Stimulated activated CD4-positive, alpha-beta T cell treated with anti-CD3 and anti-CD28 coated beads, TNF-alpha, amount 100 ng/mL, for 48 hours (primary cell): Measurements from ENCODE around the gene OR6F1.
"Not testable (repeated sequence)": the region's sequence is repeated elsewhere in the genome, so short reads cannot be mapped to it uniquely, and the experiment has no call there.

Experiments used
- DNase-seq, 3 donors: peaks; one replicate each; pipeline ENCODE4 v3.0.0-alpha.2; 2020; ENCODE audit warnings: low read depth in 3 of 3

Gene OR6F1

DNA sequence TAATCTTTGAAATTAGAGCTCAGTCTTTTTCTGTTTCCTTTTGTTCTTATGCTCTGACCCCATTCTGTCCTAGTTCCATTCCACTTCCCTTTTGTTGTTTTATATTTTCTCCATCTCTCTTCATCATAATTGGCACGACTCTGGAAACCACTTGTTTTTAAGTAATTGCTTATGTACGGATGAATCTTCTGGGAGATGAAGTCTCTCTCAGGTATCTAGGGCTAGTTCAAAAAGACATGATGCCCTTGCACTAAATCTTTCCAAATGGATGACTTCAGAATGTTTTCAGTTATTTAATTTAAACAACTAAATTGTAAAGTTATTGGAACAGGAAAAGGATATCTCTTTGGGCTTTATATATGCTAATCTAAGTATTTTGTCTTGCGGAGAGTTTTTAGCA, at the start of gene OR6F1:
TSS of gene OR6F1 (minus strand) at position 101 of the 400 bp plus-strand sequence. CDS start 3,891 bp downstream, outside the sequence.
- DNase-seq: no peak

DNA sequence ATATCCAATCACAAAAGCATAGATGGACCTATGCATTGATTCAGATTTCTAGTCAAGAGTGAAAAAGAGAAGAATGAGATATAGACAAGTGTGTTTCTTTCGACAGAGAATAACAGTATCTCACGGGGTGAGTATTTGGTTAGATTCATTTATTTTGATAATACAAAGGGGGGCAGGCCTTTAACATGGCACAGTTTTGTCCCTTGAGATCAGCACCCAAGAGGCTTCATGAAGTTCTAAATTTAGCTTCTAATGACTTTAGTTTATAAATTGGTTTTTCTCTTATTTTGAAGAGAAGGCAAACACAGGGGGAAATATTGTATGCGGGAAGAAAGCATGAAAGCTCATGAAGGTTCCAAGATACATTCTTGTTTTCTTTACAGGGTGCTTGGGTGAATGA, 44.0 kb upstream of the OR6F1 start, which contains the start of gene OR1C1:
TSS of gene OR1C1 (minus strand) at position 101 of the 400 bp plus-strand sequence. CDS start 2,150 bp downstream, outside the sequence.
- no peak for DNase-seq

DNA sequence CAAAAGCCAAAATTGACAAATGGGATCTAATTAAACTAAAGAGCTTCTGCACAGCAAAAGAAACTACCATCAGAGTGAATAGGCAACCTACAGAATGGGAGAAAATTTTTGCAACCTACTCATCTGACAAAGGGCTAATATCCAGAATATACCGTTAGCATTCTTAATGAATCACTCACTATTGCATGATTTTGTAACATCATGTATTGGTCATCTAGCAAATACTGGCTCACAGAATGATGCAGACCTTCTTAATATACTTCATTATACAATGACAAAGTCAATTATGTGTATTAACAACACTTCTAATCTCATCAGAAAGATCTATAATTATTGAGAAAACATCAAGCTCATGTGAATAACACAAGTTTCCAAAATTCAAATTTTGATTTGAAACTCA, 37.9 kb upstream of the OR6F1 start:
- DNase-seq: not testable (repeated sequence)

DNA sequence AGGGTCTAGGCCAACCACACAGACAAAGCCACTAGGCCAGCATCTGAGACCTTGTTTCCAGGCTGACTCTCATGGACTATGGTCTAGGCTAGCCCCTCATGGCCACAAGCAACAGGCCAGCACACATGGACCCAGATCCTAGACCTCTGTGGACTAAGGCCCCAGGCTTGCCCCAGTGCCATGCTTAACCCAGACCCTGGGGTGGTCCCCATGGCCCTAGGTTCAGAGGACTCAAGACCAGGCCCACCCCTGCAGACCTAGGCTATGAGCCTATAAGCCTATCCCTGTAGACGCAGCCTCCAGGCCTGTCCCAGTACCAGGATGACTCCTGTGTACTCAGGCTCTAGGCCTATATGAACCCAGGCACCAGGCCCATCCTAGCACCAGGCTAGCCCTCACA, 33.4 kb upstream of the OR6F1 start:
- no peak for DNase-seq

DNA sequence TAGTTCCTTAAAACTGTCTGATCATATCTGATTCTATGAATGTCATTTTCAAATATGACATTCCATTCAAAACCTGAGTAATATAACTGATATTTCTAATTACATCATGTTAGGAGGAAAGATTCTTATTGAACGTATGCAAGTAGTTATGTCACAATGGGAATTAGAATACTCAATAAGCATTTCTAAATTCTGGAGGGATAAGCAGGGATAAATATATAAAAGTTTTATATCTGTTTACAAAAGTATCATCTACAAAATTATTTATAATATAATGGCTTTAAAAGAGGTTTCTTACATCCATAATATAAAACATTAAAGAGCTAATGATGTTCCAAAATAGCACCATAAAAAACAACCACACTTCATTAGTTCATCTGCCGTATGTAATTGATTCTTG, 31.6 kb upstream of the OR6F1 start, which contains the start of gene OR14A2:
TSS of gene OR14A2 (minus strand) at position 101 of the 400 bp plus-strand sequence.
- no peak for DNase-seq

DNA sequence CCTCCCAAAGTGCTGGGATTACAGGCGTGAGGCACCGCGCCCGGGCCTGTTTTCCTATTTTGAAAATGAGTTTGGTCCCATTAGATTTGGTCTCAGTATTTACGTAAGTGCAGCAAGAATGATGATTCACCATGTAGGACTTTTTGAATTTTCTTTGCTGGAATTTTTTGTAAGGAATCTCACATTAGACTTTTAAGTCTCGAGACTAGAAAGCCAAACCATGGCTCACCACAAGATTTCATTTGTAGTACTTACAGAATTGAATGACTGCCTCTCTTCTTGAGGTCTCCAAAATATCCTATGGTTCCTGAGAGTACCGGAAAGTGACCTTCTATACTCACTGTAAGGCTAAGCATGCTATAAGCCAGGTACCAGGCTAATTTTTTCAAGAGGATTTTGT, 31.2 kb upstream of the OR6F1 start:
- no peak for DNase-seq

DNA sequence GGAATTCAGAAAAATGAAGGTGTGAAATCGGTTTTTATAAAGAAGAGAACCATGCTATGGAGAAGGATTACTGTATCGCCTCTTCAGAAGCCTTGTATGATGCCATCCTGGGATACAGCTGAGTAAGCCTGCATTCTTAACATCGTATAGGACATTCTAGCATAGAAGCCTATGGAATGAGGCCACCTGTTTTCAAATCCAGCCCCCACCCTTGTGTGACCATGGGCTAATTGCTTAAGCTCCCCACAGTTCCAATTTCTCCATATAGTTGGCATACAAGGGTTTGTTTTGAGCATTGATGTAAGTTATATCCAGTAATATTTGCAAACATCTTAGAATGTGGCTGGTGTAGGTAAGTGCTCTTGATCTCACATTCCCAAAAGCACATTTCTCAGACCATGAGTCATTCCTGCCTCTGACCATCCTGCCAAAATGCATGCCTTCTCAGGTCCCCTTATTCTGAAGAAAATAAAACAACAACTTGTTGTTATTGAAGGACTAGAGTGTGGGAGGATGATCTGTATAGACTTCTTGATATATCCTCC, 30.0 kb upstream of the OR6F1 start:
- no peak for DNase-seq

DNA sequence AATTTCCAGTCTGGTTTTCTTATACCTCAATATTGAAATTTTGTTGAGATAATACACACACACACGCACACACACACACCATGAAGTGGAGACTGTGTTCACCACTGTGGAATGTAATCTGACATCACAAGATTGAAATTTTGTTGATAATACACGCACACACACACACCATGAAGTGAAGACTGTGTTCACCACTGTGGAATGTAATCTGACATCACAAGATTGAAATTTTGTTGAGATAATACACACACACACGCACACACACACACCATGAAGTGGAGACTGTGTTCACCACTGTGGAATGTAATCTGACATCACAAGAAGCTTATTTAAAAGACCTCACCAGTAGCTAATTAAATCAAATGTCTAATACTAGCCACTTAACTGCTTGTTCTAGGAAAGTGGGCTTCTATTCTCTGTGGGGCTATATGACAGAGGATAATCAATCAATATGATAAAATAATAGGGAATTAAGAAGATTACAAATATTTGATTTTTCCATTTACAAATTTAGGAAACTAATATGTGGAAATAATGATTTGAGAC, 25.8 kb upstream of the OR6F1 start:
- DNase-seq: not testable (repeated sequence)

DNA sequence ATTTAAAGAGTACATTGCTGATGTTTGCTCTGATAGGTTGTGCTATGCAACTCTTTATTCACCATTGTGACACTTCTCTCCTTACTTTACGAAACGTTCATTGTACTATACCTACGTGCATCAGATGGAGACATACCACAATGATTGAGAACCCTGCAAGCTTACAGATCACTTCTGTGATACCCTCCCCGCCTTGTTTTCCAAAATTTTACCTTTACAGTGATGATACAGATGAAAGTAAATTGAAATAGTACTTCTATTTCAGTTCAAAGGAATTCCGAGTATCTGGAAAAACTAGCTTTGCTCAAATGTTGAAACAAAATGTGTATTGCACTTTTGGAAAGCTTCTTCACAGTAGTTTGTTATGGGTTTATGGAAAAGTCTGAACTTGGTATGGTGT, 25.3 kb upstream of the OR6F1 start:
- no peak for DNase-seq

DNA sequence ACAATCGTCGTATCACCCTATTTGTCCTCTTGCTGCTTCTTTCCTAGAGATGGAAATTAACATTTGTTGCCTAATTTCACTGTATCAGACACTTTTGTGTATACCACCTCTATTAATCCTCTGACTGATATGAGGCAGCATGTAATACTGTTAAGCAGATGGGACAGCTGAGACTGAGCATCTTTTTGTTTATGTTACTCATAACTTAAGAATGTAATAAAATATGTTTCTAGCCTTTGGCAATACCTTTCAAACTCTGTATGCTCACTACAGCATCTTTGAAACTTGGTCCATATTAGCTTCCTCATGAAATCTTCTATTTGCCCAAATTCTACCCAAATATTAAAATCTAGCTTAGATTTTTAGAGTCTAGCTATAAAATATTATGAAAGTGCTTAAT, 24.3 kb upstream of the OR6F1 start:
- no peak for DNase-seq

DNA sequence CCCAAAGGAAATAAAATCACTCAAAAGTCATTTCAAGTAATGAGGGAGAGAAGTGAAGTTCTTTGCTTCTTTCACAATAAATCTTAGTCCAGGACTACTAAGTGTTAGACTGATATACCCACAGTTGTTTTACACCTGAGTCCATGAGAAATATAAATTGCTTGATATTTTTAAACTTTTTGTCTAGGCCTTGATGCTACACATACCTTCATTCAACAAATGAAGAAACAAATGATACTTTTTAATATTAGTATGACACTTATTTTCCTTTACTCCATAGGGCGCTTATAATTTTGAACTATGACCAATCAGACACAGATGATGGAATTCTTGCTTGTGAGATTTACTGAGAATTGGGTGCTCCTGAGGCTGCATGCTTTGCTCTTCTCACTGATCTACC, 21.9 kb upstream of the OR6F1 start, which contains the start of gene OR14K1:
TSS of gene OR14K1 (plus strand) at position 301 of the 400 bp plus-strand sequence. CDS start at position 301, 0 bp downstream.
- DNase-seq: no peak

DNA sequence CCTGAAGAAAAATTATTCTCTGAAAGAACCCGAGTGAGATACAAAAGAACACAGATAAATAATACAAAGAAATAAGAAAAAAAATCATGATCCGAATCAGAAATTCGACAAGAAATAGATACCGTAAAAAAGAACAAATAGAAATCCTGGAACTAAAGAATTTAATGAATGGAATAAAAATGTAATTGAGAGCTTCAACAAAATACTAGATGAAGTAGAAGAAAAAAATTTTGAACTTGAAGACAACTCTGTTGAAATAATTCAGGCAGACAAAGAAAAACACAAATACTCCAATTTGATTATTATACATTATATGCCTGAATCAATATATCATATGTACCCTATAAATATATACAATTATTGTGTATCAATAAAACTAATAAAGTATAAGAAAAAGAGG, 4.8 kb upstream of the OR6F1 start:
- DNase-seq: no peak

DNA sequence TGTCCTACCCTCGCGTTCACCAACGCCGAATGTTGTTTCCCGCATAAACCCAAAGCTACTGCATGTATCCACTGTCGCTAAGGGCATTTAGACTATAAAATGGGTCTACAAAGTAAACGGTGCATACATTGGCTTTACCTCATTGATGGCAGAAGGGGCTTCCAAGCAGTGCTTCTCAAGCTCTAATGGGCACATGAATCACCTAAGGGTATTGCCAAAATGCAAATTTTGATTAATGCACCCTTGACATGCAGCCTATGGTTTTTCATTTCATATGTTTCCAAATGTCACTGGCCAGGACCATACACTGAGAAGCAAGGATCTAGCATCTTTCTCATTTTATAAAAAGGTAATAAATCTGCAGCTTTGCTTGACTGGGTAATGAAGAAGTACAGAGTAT, 2.7 kb downstream of the OR6F1 start:
- no peak for DNase-seq

DNA sequence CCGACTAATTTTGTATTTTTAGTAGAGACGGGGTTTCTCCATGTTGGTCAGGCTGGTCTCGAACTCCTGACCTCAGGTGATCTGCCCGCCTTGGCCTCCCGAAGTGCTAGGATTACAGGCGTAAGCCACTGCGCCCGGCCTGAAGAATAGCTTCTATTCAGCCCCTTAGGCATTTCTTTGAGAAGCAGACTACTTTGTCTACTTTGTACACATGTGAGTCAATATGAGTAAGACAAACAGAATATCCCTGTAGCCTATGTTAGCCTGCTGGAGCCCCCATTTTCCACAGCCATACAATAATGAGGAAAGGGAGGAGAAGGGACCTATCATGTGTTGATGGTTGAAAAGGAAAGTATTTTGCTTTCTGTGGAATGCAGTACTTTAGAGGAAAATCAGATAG, 5.8 kb downstream of the OR6F1 start:
- not testable (repeated sequence) for DNase-seq

DNA sequence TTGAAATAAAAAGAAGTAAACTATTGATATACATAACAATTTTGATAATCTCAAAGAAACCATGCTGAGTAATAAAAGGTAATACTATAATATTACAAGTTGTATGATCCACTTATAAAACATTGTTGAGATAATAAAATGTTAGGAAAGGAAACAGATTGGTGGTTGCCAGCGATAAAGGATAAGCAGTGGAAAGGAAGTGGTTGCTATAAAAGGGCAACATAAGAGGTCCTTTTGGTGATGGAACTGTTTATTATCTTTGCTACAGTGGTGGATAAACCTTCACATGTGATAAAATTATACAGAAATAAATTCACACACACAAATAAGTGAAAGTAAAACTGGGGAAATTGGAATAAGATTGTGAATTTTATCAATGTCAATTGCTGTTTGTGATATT, 15.1 kb downstream of the OR6F1 start:
- no peak for DNase-seq

DNA sequence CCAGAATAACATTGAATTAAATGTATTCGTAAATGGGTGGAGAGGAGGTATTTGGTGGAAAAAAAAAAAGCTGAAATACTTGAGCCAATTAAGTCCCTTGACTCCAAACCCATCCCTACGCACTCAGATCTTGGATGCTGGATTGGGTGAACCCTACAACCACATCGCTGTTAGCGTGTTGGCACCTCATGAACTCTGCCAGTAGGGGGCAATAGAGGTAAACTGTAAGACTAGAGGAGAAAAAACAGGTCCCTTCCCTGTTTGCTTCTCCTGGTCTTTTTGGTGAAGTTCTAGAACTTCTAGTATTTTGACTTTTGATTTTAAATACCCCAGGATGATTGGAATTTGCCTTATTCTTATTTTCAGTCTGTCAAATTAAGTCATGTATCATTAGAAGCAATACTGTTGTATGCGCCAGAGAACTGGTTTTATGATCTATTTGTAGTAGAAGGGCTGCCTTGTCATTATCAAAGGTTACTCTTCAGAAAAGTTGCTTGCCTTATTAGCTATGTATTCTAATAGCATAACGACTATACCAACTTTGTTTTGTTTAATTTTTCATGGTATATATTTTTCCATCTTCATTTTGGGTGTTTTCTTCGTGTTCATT, 35.1 kb downstream of the OR6F1 start:
- DNase-seq: peak; percentile 4 to 31 (median 9)

DNA sequence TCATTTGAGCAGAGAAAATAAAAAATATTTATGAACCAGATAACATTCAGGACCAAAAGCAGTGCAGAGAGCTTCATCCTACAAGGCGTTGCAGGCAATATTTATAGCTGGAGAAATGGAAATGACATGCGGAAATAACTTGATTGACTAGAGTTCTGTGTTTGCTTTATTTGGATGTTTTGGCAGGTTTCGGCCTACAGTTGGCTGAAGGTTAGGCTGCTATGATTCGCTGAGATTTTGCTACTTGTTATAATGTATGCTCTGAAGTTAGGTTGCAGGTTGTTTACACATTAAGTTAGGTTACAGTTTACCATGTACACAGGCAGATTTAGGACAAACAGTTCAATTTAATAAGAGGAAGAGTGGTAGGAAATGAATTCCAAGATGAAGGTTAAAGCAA, 36.3 kb downstream of the OR6F1 start:
- no peak for DNase-seq

DNA sequence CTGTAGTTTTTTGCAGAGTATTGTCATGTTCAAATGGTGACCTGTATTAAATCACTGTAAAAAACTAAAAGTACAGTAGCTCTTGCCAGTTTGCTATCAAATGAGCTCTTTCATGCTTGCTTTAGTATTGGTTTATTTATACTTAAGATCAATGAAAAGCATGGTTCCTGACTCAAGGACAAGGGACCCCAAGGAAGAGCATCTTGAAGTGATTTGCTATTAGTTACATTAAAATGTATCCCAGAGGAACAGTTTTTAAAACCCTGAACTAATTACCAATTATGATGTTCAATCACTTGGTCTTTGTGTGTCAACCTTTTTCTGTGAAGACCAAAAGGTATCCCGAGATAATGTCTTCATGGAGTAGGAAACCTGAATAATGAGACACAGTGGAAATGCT, 36.8 kb downstream of the OR6F1 start, which contains the start of gene OR13G1:
TSS of gene OR13G1 (minus strand) at position 101 of the 400 bp plus-strand sequence. CDS start 6,698 bp downstream, outside the sequence.
- DNase-seq: no peak

DNA sequence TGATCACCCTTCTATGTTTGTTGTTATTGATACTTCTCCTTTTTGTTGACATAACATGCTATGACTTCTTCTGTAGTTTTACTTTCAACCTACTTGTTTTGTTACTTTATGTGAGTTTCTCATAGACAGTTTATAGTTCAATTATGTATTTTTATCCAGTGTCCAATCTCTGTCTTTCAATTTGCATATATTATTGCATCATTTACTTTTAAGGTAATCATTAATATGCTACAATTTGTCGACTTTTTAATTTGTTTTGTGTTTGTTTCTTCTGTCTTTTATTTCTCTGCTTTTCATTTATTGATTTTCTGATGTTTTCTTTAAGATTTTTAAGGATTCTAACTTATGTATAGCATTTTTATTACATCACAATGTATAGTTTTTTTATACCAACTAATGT, 47.2 kb downstream of the OR6F1 start:
- no peak for DNase-seq
